ES-I3 (cell line): ENCODE results near the gene PRKRIP1.
"Not testable (repeated sequence)": the region's sequence is repeated elsewhere in the genome, so short reads cannot be mapped to it uniquely, and the experiment has no call there.

Source experiments
- H3K36me3 ChIP-seq: 2 replicates; pipeline ENCODE4 v1.6.1; 2013; ENCODE audit warnings: mild to moderate bottlenecking, low read length, control low read depth, moderate library complexity; ENCODE audit not compliant: insufficient read depth
- H3K4me1 ChIP-seq: 2 replicates; pipeline ENCODE4 v1.6.1; 2013; ENCODE audit warnings: mild to moderate bottlenecking, control low read depth, low read length; ENCODE audit not compliant: insufficient read depth
- H3K9ac ChIP-seq: 2 replicates; pipeline ENCODE4 v1.6.1; 2013; ENCODE audit warnings: low read depth, mild to moderate bottlenecking, low read length, moderate library complexity
- H3K9me3 ChIP-seq: 2 replicates; pipeline ENCODE4 v1.6.1; 2013; ENCODE audit warnings: mild to moderate bottlenecking, low read length, moderate library complexity; ENCODE audit not compliant: control insufficient read depth, insufficient read depth

The PRKRIP1 gene

GRCh38 chr7:102451371-102452054, 55.4 kb downstream of the PRKRIP1 start:
- peaks cover 14% of the 10 kb centered on the region; the same call in 1 of the 2 replicates for H3K4me1 ChIP-seq
- H3K36me3 ChIP-seq: 0 out of 2 replicates have a peak, but pooled peaks cover 3% of the 10 kb centered on the region
- H3K9ac ChIP-seq: no peak overlapping the region
- H3K9me3 ChIP-seq: no peaks in the 10 kb centered on the region

GRCh38 chr7:102452451-102452850, 56.3 kb downstream of the PRKRIP1 start:
- Histone ChIP-seq H3K4me1 (peaks cover 14% of the 10 kb centered on the region; the same call in 1 of the 2 replicates), H3K9me3 (no peaks in the 10 kb centered on the region), H3K36me3 (peaks cover 6% of the 10 kb centered on the region; the same call in 1 of the 2 replicates), H3K9ac (no peak overlapping the region)

GRCh38 chr7:102453319-102453718, 57.2 kb downstream of the PRKRIP1 start:
- peaks cover 7% of the 10 kb centered on the region; the same call in 1 of the 2 replicates for H3K4me1 ChIP-seq
- H3K9ac ChIP-seq: no peak overlapping the region
- H3K36me3 ChIP-seq: peaks cover 10% of the 10 kb centered on the region; the same call in 1 of the 2 replicates
- H3K9me3 ChIP-seq: no peaks in the 10 kb centered on the region

GRCh38 chr7:102454468-102454867, 58.3 kb downstream of the PRKRIP1 start:
- Histone ChIP-seq H3K4me1 (peaks cover 7% of the 10 kb centered on the region; the same call in 1 of the 2 replicates), H3K9ac (no peak overlapping the region), H3K36me3 (peaks cover 13% of the 10 kb centered on the region; the same call in 1 of the 2 replicates), H3K9me3 (no peaks in the 10 kb centered on the region)

GRCh38 chr7:102454932-102455331, 58.8 kb downstream of the PRKRIP1 start:
- not testable (repeated sequence) for H3K9ac ChIP-seq, H3K9me3 ChIP-seq, H3K4me1 ChIP-seq
- H3K36me3 ChIP-seq: peaks cover 15% of the 10 kb centered on the region; the same call in 1 of the 2 replicates

- Histone ChIP-seq H3K9me3 (no peaks in the 10 kb centered on the region), H3K36me3 (peaks cover 15% of the 10 kb centered on the region; the same call in 1 of the 2 replicates), H3K4me1 (peaks cover 7% of the 10 kb centered on the region; the same call in 1 of the 2 replicates), H3K9ac (no peak overlapping the region)
These were observed 59.4 kb downstream of the PRKRIP1 start for GRCh38 chr7:102455596-102455995.

GRCh38 chr7:102456327-102456726, 60.2 kb downstream of the PRKRIP1 start:
- Histone ChIP-seq H3K4me1 (peaks cover 6% of the 10 kb centered on the region; the same call in 1 of the 2 replicates), H3K36me3 (peaks cover 15% of the 10 kb centered on the region; the same call in 1 of the 2 replicates), H3K9ac (no peak overlapping the region), H3K9me3 (no peaks in the 10 kb centered on the region)

GRCh38 chr7:102457352-102457924, 61.3 kb downstream of the PRKRIP1 start:
- H3K9ac ChIP-seq: no peak overlapping the region
- no peaks in the 10 kb centered on the region for H3K9me3 ChIP-seq
- no peaks in the 10 kb centered on the region; the same call in 1 of the 2 replicates for H3K4me1 ChIP-seq
- peaks cover 15% of the 10 kb centered on the region; the same call in 1 of the 2 replicates for H3K36me3 ChIP-seq

- Histone ChIP-seq H3K9me3 (no peaks in the 10 kb centered on the region), H3K36me3 (peaks cover 15% of the 10 kb centered on the region; the same call in 1 of the 2 replicates), H3K4me1 (no peaks in the 10 kb centered on the region; the same call in 1 of the 2 replicates), H3K9ac (no peak overlapping the region)
These were observed 63.2 kb downstream of the PRKRIP1 start for GRCh38 chr7:102459221-102459844.

GRCh38 chr7:102460467-102460866, 64.3 kb downstream of the PRKRIP1 start:
- no peaks in the 10 kb centered on the region; the same call in 1 of the 2 replicates for H3K4me1 ChIP-seq
- no peak overlapping the region for H3K9ac ChIP-seq
- no peaks in the 10 kb centered on the region for H3K9me3 ChIP-seq
- peaks cover 15% of the 10 kb centered on the region; the same call in 1 of the 2 replicates for H3K36me3 ChIP-seq

GRCh38 chr7:102463841-102464576, 67.8 kb downstream of the PRKRIP1 start:
- Histone ChIP-seq H3K4me1 (no peaks in the 10 kb centered on the region; the same call in 1 of the 2 replicates), H3K36me3 (peaks cover 3% of the 10 kb centered on the region; the same call in 1 of the 2 replicates), H3K9ac (peak overlapping the region; percentile 85), H3K9me3 (no peaks in the 10 kb centered on the region)

GRCh38 chr7:102464577-102465280, 68.6 kb downstream of the PRKRIP1 start, which contains the start of the genes ALKBH4 and LRWD1:
ALKBH4 (minus strand) TSS chr7:102464863; CDS start chr7:102464836, 27 bp downstream.
LRWD1 (plus strand) TSS chr7:102464984; CDS start chr7:102465081, 97 bp downstream.
- H3K4me1 ChIP-seq: no peaks in the 10 kb centered on the region; the same call in 1 of the 2 replicates
- H3K9me3 ChIP-seq: no peaks in the 10 kb centered on the region
- peak within 1 kb of the TSS; percentile 85 for H3K9ac ChIP-seq
- no peaks in the 10 kb centered on the region for H3K36me3 ChIP-seq

GRCh38 chr7:102466097-102466496, 69.9 kb downstream of the PRKRIP1 start:
- H3K9me3 ChIP-seq: no peaks in the 10 kb centered on the region
- no peak overlapping the region for H3K9ac ChIP-seq
- H3K36me3 ChIP-seq: no peaks in the 10 kb centered on the region
- no peaks in the 10 kb centered on the region; the same call in 1 of the 2 replicates for H3K4me1 ChIP-seq
